Measurements from ENCODE around the gene BMP8B.

The BMP8B gene

GRCh38 chr1:39822146-39822545 is 33.5 kb upstream of the BMP8B start:
- no peak overlapping the region for H3K27ac ChIP-seq
- TF ChIP-seq ZFX (IDR thresholded peaks at IDR 0.05) (no peak), CTCF (conservative IDR thresholded peaks at IDR 0.05) (no peak)

- no peak for TF ChIP-seq ZFX (IDR thresholded peaks at IDR 0.05)
- no peak for TF ChIP-seq CTCF (conservative IDR thresholded peaks at IDR 0.05)
- H3K27ac ChIP-seq, result no peak overlapping the region
Measured at GRCh38 chr1:39819091-39819812, 30.6 kb upstream of the BMP8B start.

DNA sequence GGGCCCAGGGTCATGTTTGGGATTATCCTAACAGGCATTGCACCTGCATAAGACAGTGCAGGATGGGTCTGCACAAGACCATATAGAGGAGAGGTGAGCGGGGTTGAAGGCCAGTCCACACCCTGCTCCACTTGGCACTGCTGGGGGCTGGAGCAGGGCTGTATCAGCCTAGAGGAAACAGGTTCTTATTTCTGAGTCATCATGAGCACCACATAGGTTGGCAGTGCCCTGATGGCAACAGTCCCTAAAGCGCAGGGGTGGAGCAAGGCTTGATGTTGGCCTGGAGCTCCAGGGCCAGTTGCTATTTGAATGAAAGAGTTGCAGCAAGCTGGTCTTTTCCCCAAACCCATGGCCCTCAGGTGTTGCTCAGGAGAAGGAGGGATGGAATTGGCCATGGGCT is 29.8 kb upstream of the BMP8B start:
- no peak for TF ChIP-seq ZFX (IDR thresholded peaks at IDR 0.05)
- no peak overlapping the region; the same call in 1 of the 2 replicates for H3K27ac ChIP-seq

- peak overlapping the region; percentile 60 for H3K27ac ChIP-seq
Measured at GRCh38 chr1:39817091-39817932, 28.6 kb upstream of the BMP8B start.

GRCh38 chr1:39816415-39817090 is 27.9 kb upstream of the BMP8B start:
- peak overlapping the region; percentile 60 for H3K27ac ChIP-seq
- no peak for TF ChIP-seq ZFX (IDR thresholded peaks at IDR 0.05)
- peak; percentile 88 for TF ChIP-seq CTCF (conservative IDR thresholded peaks at IDR 0.05)

More at GRCh38 chr1:39817091-39817932, 28.6 kb upstream of the BMP8B start:
- peak; percentile 74 for TF ChIP-seq CTCF (conservative IDR thresholded peaks at IDR 0.05)

GRCh38 chr1:39812913-39813312 is 24.2 kb upstream of the BMP8B start:
- TF ChIP-seq CTCF (conservative IDR thresholded peaks at IDR 0.05) (no peak), ZFX (IDR thresholded peaks at IDR 0.05) (no peak)
- no peak overlapping the region for H3K27ac ChIP-seq

- H3K27ac ChIP-seq, result no peak overlapping the region
- TF ChIP-seq ZFX (IDR thresholded peaks at IDR 0.05), result no peak
- TF ChIP-seq CTCF (conservative IDR thresholded peaks at IDR 0.05), result no peak
Measured at GRCh38 chr1:39808784-39809517, 20.3 kb upstream of the BMP8B start.
